Rectal smooth muscle tissue (tissue), 1 donor: ENCODE data around the gene RBM7.

Source experiments
- H3K27ac ChIP-seq: one replicate; pipeline ENCODE4 v1.7.0; 2013; ENCODE audit warnings: low read depth, low read length, inconsistent platforms
- H3K27me3 ChIP-seq: one replicate; pipeline ENCODE4 v1.7.0; 2013; ENCODE audit warnings: low read length; ENCODE audit not compliant: control insufficient read depth, insufficient read depth
- H3K36me3 ChIP-seq: one replicate; pipeline ENCODE4 v1.7.0; 2013; ENCODE audit warnings: low read length; ENCODE audit not compliant: control insufficient read depth, insufficient read depth
- H3K4me1 ChIP-seq: one replicate; pipeline ENCODE4 v1.7.0; 2013; ENCODE audit warnings: low read length; ENCODE audit not compliant: control insufficient read depth, insufficient read depth
- H3K4me3 ChIP-seq: one replicate; pipeline ENCODE4 v1.7.0; 2013; ENCODE audit warnings: low read length
- H3K9ac ChIP-seq: one replicate; pipeline ENCODE4 v1.7.0; 2013; ENCODE audit warnings: low read length

The RBM7 gene

DNA sequence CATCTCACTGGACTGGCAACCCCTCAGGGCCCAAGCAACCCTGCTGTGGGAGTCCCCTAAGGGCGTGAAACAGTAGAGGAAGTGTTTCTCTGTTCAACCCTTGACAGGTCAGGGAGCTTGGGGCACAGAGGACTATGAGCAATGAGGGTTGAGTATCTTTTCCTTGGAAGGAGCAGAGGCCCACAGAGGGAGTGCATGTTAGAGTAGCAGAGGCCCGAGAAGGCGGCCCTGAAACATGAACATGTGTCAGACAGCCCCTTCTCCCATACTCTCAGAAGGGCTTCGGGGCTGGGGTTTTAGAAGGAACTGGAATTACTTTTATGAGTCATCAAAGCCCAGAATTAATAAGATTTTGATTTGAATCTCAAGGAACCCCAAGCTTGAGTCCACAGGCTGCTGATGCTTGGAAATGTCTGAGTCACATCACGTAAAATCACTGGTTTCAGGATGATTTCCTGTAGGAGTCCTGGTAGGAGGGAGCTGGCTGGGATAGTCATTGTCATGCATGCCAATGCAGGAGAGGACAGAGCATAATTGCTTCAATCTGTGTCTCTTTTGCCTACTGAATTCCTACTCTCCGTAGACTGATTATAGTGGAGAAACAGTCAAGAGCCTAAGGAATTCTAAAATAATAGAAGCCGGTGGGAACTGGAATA lies 22.7 kb upstream of the RBM7 start:
- Histone ChIP-seq H3K36me3 (no peaks in the 10 kb centered on the region), H3K4me1 (no peaks in the 10 kb centered on the region), H3K4me3 (no peak overlapping the region), H3K9ac (no peak overlapping the region), H3K27ac (no peak overlapping the region), H3K27me3 (no peaks in the 10 kb centered on the region)

- Histone ChIP-seq H3K27me3 (no peaks in the 10 kb centered on the region), H3K36me3 (no peaks in the 10 kb centered on the region), H3K4me1 (no peaks in the 10 kb centered on the region), H3K4me3 (no peak overlapping the region), H3K9ac (no peak overlapping the region), H3K27ac (no peak overlapping the region)
Observed at GRCh38 chr11:114379394-114380069, 20.9 kb upstream of the RBM7 start.

DNA sequence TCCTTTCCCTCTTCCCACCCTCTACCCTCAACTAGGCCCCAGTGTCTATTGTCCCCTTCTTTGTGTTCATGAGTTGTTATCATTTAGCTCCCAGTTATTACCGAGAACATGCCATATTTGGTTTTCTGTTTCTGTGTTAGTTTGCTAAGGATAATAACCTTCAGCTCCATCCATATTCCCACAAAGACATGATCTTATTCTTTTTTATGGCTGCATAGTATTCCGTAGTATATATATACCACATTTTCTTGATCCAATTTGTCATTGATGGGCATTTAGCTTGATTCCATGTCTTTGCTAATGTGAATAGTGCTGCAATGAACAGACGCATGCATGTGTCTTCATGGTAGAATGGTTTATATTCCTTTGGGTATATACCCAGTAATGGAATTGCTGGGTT lies 18.0 kb upstream of the RBM7 start:
- Histone ChIP-seq H3K4me1 (no peaks in the 10 kb centered on the region), H3K27me3 (no peaks in the 10 kb centered on the region), H3K36me3 (no peaks in the 10 kb centered on the region), H3K4me3 (no peak overlapping the region), H3K9ac (no peak overlapping the region), H3K27ac (no peak overlapping the region)

DNA sequence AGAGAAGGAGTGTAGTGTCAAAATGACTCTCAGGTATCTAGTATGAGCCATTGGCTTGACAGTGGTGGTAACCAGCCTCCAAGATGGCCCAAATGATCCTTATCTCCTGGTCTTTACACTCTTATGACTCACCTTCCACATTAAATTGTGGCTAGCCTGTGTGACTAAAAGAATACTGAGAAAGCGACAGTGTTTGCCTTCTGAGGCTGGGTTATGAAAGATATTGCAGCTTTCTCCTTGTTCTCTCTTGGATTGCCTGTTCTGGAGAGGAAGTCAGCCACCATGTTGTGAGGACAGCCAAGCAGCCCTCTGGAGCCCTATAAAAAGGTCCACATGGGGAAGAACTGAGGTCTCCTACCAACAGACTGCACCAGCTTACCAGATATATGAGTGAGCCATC lies 16.0 kb upstream of the RBM7 start:
- H3K4me3 ChIP-seq: no peak overlapping the region
- no peaks in the 10 kb centered on the region for H3K36me3 ChIP-seq
- no peak overlapping the region for H3K27ac ChIP-seq
- no peaks in the 10 kb centered on the region for H3K4me1 ChIP-seq
- H3K9ac ChIP-seq: no peak overlapping the region
- no peaks in the 10 kb centered on the region for H3K27me3 ChIP-seq

DNA sequence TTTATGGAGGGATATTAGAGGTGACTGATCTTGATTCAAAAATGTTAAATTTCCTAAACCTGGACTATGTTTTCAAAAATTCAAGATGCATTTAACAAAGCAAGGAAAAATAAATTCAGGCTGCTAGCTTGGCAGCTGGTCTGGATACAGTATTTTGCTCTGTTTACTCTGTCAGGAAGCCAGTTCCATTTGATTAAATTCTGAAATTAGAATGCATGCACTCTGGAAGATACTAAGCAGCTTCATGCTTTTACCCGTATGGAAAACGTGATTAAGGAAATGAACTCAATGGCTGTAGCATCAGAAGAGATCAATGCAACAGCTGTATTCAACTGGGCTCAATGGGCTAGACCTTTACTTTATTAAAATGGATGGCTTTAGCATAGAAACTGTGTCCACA lies 14.3 kb upstream of the RBM7 start:
- no peaks in the 10 kb centered on the region for H3K4me1 ChIP-seq
- H3K36me3 ChIP-seq: no peaks in the 10 kb centered on the region
- H3K27me3 ChIP-seq: no peaks in the 10 kb centered on the region
- no peak overlapping the region for H3K9ac ChIP-seq
- no peak overlapping the region for H3K4me3 ChIP-seq
- H3K27ac ChIP-seq: no peak overlapping the region

DNA sequence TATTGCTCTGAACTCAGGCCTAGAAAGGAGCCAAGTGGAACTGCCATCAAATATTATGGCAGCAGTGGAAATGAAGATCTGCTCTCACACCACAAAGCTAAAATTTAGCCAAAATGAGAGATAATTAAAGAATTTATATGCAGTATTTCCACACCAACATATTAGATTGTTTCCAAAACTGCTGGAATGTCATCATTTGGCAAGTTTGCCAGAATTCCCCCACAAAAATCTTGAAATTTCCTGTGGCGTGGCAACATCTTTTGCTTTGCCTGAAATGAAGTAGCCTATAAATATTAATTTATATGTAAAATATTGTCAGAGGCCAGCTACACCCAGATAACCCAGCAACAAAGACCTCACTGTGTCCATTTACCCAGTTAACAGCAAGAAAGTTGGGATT lies 13.9 kb upstream of the RBM7 start:
- no peaks in the 10 kb centered on the region for H3K4me1 ChIP-seq
- H3K36me3 ChIP-seq: no peaks in the 10 kb centered on the region
- no peaks in the 10 kb centered on the region for H3K27me3 ChIP-seq
- no peak overlapping the region for H3K4me3 ChIP-seq
- no peak overlapping the region for H3K9ac ChIP-seq
- H3K27ac ChIP-seq: no peak overlapping the region

GRCh38 chr11:114392735-114393667 lies 7.5 kb upstream of the RBM7 start:
- Histone ChIP-seq H3K27ac (no peak overlapping the region), H3K9ac (no peak overlapping the region), H3K27me3 (no peaks in the 10 kb centered on the region), H3K4me3 (no peak overlapping the region), H3K36me3 (no peaks in the 10 kb centered on the region), H3K4me1 (no peaks in the 10 kb centered on the region)

DNA sequence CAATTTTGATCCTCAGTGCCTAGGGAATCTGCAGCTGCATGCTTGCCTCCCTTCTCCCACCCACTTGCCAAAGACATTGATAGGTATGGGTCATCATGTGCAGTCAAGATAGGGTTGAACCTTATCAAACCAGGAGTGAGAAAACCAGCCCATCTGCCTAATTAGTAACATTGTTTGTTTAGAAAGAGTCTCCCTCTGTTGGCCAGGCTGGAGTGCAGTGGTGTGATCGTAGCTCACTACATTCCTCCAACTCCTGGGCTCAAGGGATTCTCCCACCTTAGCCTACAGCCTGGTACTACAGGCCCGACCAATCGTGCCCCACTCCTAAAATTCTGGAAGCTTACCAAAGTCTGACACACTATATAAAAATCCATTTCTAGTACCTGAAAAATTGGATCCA lies 4.7 kb upstream of the RBM7 start:
- H3K4me3 ChIP-seq: no peak overlapping the region
- H3K9ac ChIP-seq: no peak overlapping the region
- no peaks in the 10 kb centered on the region for H3K36me3 ChIP-seq
- H3K27me3 ChIP-seq: no peaks in the 10 kb centered on the region
- no peak overlapping the region for H3K27ac ChIP-seq
- peaks cover 4% of the 10 kb centered on the region for H3K4me1 ChIP-seq

GRCh38 chr11:114396916-114397315 lies 3.5 kb upstream of the RBM7 start:
- no peak overlapping the region for H3K4me3 ChIP-seq
- H3K4me1 ChIP-seq: peaks cover 6% of the 10 kb centered on the region
- no peak overlapping the region for H3K9ac ChIP-seq
- H3K27ac ChIP-seq: no peak overlapping the region
- H3K36me3 ChIP-seq: no peaks in the 10 kb centered on the region
- no peaks in the 10 kb centered on the region for H3K27me3 ChIP-seq

GRCh38 chr11:114397349-114397982 lies 3.0 kb upstream of the RBM7 start:
- Histone ChIP-seq H3K9ac (no peak overlapping the region), H3K36me3 (no peaks in the 10 kb centered on the region), H3K27ac (no peak overlapping the region), H3K4me1 (peaks cover 8% of the 10 kb centered on the region), H3K4me3 (no peak overlapping the region), H3K27me3 (no peaks in the 10 kb centered on the region)

GRCh38 chr11:114398303-114398920 lies 2.1 kb upstream of the RBM7 start:
- no peak overlapping the region for H3K9ac ChIP-seq
- peak overlapping the region; percentile 99 for H3K27ac ChIP-seq
- no peak overlapping the region for H3K4me3 ChIP-seq
- H3K4me1 ChIP-seq: peaks cover 8% of the 10 kb centered on the region
- H3K36me3 ChIP-seq: no peaks in the 10 kb centered on the region
- no peaks in the 10 kb centered on the region for H3K27me3 ChIP-seq
